Choroid plexus epithelial cell (primary cell): ENCODE results near the gene POLR1C.
A peak's percentile ranks its signal among the peaks of the same experiment; 100 is the strongest.

Experiments used
- DNase-seq: peaks from one replicate; pipeline ENCODE4 v3.0.0-alpha.2; 2010; ENCODE audit warnings: low read depth
- H3K4me3 ChIP-seq: 2 replicates; pipeline ENCODE4 v1.5.1; 2011; ENCODE audit warnings: low read depth, mild to moderate bottlenecking, control low read depth, low read length, moderate library complexity
- TF ChIP-seq, protein P1 (sequence below): conservative IDR thresholded peaks from 2 replicates; pipeline ENCODE4 v1.5.1; 2011; ENCODE audit warnings: low read depth, mild to moderate bottlenecking, control low read depth, inconsistent platforms, low read length, moderate library complexity

The POLR1C gene

DNA sequence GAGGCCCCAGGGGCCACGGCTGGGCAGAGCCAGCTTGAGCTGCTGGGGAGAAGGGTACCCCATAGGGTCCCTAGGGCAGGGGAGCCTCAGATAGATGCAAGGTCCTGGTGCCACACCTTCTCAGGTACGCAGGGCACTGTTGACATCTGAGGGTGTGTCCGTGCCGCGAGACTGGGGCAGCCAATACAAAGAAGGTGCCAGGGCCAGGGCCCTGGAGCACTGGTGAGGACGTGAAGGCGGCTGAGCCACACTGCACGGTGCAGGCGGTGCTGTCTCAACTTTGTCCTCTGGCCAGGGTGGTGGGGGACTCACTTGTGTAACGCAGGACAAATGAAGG is 6.1 kb upstream of the POLR1C start:
- TF ChIP-seq, protein P1, sequence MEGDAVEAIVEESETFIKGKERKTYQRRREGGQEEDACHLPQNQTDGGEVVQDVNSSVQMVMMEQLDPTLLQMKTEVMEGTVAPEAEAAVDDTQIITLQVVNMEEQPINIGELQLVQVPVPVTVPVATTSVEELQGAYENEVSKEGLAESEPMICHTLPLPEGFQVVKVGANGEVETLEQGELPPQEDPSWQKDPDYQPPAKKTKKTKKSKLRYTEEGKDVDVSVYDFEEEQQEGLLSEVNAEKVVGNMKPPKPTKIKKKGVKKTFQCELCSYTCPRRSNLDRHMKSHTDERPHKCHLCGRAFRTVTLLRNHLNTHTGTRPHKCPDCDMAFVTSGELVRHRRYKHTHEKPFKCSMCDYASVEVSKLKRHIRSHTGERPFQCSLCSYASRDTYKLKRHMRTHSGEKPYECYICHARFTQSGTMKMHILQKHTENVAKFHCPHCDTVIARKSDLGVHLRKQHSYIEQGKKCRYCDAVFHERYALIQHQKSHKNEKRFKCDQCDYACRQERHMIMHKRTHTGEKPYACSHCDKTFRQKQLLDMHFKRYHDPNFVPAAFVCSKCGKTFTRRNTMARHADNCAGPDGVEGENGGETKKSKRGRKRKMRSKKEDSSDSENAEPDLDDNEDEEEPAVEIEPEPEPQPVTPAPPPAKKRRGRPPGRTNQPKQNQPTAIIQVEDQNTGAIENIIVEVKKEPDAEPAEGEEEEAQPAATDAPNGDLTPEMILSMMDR = no peak
- no peak for DNase-seq
- no peak overlapping the region for H3K4me3 ChIP-seq

DNA sequence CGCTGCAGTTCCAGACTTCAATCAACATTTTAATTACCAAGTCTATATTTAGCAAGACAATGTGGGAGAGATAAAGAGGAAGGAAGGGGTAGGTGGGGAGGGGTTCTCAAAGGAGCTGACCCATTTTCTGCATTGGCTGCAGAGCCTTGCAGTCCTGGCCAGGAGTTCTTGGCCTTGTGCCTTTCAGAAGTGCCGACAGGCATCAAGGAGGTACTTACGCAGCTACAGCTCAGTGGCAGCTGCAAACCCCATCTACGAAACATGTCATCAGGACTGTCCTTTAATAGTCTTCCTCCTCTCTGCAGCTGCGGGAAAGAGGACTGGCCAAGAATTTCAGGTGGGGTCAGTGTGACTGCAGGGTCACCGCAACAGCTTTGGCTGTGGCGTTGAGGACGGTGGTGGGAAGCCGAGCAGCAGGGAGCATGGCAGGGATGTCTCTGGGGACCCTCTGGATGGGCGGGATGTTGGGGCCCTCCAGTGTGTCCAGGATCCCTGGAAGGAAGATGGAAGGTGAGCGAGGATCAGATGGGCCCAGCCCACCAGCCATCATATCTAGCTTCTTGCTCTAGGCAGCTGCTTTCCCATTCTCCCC is 5.0 kb upstream of the POLR1C start:
- TF ChIP-seq, protein P1 = no peak
- DNase-seq = no peak

DNA sequence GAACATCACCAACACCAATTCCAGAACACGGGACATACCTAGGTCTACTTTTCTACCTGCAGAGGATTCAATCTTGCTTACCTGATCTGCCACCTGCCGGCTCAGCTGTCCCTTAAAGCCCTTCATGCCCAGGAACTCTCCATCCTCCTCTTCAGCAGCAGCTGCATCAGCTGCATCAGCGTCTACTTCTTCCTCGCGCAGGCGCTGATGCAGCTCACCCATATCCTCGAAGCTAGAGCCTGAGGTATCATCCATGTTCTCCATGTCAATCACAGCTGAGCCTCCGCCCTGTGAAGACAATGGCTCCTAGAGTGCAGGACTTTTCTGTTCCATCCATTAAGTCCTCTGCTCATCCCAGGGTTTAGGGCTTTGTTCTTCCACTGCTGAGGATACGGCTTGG is 1.1 kb upstream of the POLR1C start:
- TF ChIP-seq, protein P1 = no peak
- peak overlapping the region; percentile 98 for H3K4me3 ChIP-seq
- no peak for DNase-seq

More for the DNA sequence above, 5.0 kb upstream of the POLR1C start:
- no peak overlapping the region for H3K4me3 ChIP-seq

DNA sequence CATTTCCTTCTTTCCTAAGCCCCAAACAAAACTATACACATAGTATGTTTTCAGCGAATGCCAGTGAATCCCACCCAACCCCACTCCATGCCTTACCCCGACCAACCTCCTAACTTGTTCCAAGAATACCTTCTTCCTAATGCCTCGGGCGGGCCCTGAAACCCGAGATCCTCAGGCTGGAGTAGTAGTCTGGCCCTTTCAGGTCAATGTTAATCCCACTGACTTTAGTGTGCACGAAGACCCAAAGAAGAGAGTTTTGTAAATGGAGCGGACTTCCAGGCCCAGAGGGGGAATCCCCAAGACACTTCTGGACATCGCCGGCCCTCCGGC is 557 bp upstream of the POLR1C start:
- TF ChIP-seq, protein P1 = no peak

DNA sequence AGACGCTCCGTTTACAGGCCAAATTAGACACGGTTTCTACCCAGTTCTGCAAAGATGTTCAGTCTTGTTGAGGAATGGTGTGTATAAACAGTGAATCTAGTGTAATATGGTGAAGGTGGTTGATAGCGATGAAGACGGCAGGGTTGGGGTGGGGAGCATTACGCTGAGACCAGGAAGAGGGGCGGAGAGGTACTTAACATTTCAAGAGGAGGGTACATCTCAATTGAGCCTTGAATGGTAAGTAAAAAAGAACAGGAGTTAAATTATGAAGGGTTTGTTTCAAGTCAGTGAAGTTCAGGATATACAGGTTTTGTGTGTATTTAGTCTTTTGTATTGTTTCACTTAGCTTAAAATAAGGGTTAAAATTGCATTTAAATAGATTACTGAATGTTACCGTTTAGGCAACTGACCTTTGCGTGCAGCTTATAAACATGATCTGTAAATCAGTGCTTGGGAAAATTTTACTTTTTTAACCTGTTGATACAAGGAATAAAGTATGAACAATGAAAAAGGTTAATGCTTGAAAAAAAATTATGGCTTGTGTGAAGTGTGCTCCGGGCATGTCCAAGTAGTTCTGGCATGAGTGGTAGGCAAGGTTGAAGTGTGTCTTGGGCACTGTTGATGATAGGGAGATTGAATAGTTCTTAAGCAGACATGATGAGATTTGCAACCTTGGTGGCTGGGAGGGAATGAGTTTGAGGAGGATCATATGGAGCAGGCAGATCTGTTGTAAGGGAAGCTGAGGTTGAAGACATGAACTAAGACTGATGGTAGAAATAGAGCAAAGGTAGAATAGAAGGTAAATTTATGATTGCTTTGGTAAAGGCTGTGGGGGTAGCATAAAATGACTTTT is 842 bp downstream of the POLR1C start:
- DNase-seq = no peak
- TF ChIP-seq, protein P1 = no peak
- peak overlapping the region; percentile 98 for H3K4me3 ChIP-seq

More for the DNA sequence above, 557 bp upstream of the POLR1C start:
- peak overlapping the region; percentile 98 for H3K4me3 ChIP-seq
- DNase-seq = no peak

DNA sequence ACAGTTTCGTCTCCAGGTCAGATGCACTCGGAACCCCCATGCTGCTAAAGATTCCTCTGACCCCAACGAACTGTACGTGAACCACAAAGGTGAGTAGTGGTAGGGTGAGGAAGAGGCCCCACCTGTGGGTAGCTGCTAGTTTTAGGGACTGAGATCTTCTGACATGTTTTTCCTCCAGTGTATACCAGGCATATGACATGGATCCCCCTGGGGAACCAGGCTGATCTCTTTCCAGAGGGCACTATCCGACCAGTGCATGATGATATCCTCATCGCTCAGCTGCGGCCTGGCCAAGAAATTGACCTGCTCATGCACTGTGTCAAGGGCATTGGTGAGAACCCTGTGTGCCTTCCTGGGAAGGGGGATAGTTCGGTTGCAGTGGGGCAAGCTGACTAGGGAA is 3.2 kb downstream of the POLR1C start:
- TF ChIP-seq, protein P1 = no peak
- DNase-seq = no peak
- no peak overlapping the region for H3K4me3 ChIP-seq

DNA sequence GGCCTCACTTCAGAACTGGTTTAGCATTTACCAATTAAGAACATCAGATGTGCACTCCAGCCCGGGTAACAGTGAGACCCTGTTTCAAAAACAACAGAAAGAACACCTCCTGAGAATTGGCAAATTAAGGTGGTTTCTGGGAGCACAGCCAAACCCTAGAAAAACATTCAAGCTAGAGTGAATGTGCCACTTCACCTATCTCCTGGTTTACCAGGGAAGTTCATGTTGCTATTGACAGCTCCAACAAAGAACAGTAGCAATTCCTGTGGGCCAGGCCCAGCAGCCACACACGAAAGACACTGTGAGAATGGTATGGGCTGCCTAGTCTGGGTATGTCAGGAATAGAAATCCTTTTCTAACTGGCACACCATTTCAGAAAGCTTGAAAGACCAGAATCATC is 4.9 kb downstream of the POLR1C start:
- no peak for DNase-seq
- no peak overlapping the region for H3K4me3 ChIP-seq
- TF ChIP-seq, protein P1 = no peak
